Stomach (tissue), 4 donors: ENCODE data around the gene RASD2.

Source experiments
- CTCF ChIP-seq, 7 experiments: fragments of 450-650 bp in 4 of 7; fragments of 200-600 bp in 3 of 7; sonication (generic) in 3 of 7; IDR thresholded peaks; one replicate each; pipeline ENCODE4 v1.5.1; 2016 to 2019; ENCODE audit warnings: antibody characterized with exemption in 7 of 7, control low read depth in 2 of 7, mild to moderate bottlenecking in 1 of 7
- POLR2A ChIP-seq, 4 donors: fragments of 450-650 bp; IDR thresholded peaks; one replicate each; pipeline ENCODE4 v1.6.1; 2016; ENCODE audit warnings: antibody characterized with exemption in 4 of 4, control low read depth in 2 of 4, mild to moderate bottlenecking in 1 of 4, moderate library complexity in 1 of 4
- POLR2AphosphoS5 ChIP-seq, 3 donors: sonication (generic); formaldehyde crosslinking; IDR thresholded peaks; one replicate each; pipeline ENCODE4 v1.6.1; 2016; ENCODE audit warnings: antibody characterized with exemption in 3 of 3

DNA sequence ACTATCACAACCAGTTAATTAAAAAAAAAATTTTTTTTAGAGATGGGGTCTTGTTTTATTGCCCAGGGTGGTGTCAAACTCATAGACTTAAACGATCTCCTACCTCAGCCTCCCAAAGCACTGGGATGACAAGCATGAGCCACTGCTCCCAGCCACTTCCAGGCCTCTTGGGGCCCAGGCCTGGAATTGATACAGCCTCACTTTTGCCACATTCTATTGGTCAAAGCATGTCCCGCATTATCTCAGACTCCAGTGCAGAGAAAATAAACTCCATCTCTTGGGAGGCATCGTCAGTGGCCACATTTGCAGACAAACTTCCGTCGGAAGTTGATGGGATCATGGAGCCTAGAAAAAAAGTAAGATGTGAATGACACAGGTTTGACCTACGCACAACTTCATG is 9.4 kb upstream of the RASD2 start:
- no peak for TF ChIP-seq POLR2A (IDR thresholded peaks at IDR 0.05)
- TF ChIP-seq CTCF (IDR thresholded peaks at IDR 0.05): no peak
- TF ChIP-seq POLR2AphosphoS5 (IDR thresholded peaks at IDR 0.05): no peak
